ENCODE data around the gene PSMG3. TPM values are rescaled to one million over a fixed set of nuclear protein-coding genes. Genes with fewer than 3 reads are reported as not detected.
A peak's percentile ranks its signal among the peaks of the same experiment; 100 is the strongest.

PSMG3 gene, protein sequence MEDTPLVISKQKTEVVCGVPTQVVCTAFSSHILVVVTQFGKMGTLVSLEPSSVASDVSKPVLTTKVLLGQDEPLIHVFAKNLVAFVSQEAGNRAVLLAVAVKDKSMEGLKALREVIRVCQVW
- total RNA-seq (2014; rRNA removed; shearing (Covaris generic); ENCODE audit: low replicate concordance), result 29.9 and 70.4 TPM in 2 replicates

DNA sequence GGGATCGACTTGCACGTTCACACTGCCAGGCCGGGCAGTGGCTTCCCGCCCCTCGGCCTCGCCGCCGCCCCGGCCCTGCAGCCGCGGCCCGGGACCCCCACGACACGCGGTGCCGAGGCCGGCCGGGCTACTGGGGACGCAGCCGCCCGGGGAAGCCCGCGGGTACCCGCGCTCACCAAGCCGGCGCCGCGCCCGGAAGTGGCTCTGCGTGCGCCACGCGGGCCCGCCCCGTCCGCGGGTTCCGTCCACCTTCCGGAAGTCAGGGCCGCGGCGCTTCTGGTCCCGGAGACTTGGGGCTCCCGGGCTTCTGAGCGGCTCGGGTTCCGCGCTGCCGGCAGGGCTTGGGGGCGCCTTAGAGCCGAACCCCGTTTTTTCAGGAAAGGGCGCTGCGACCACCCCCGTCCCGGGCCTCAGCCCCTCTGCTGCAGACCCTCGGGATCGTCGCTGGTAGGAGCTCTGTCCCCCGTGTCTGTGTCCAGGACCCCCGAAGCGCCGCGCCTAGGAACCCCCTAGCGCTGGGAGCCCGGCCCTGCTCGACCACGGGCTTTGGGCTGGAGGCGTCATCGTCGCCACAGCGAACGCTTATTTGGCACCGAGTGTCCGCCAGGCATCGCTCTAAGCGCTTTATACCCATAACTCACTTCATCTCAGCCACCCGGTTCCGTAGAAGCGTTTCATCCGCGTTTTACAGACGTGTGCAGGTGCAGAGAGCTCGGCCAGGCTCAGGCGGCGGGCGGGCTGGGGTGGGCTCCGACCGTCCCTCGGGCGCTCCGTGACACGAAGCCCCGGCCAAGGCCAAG is at the start of gene PSMG3:
PSMG3 (minus strand) TSS at position 200 of the 800 bp plus-strand sequence. CDS start 693 bp downstream, outside the sequence.
- Histone ChIP-seq H3K9me2 (replicated peaks; ENCODE audit: insufficient read depth, low read length) (no peaks in the 10 kb centered on the region), H3K27ac (ENCODE audit: low read length) (peak within 1 kb of the TSS; percentile 78), H3K4me2 (ENCODE audit: low read depth, low read length, poor library complexity, severe bottlenecking) (peak within 1 kb of the TSS; percentile 77), H3K4me1 (ENCODE audit: low read length) (peaks cover 18% of the 10 kb centered on the region), H3K27me3 (ENCODE audit: low read length) (no peaks in the 10 kb centered on the region), H3K9me3 (ENCODE audit: low read length) (no peaks in the 10 kb centered on the region), H3K4me3 (ENCODE audit: low read length) (peak within 1 kb of the TSS; percentile 99), H3K9ac (ENCODE audit: low read length) (peak within 1 kb of the TSS; percentile 97), H3K79me2 (ENCODE audit: low read length) (peaks cover 15% of the 10 kb centered on the region), H4K20me1 (ENCODE audit: insufficient read depth, low read depth, low read length) (no peaks in the 10 kb centered on the region), H3K36me3 (ENCODE audit: insufficient read depth, low read length) (no peaks in the 10 kb centered on the region), H2AFZ (ENCODE audit: low read length) (peak within 1 kb of the TSS; percentile 99)
- peak; percentile 97 for DNase-seq

DNA sequence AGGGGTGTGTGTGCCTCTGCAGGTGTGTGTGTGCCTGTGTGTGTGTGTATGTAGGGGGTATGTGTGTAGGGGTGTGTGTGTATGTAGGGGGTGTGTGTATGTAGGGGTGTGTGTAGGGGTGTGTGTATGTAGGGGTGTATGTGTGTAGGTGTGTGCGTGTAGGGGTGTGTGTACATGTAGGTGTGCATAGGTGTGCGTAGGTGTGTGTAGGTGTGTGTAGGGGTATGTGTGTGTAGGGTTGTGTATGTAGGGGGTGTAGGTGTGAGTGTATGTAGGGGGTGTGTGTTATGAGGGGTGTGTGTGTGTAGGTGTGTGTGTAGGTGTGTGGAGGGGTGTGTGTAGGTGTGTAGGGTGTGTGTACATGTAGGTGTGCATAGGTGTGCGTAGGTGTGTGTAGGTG is 48.6 kb upstream of the PSMG3 start:
- Histone ChIP-seq H3K27ac (ENCODE audit: low read length) (no peak overlapping the region), H4K20me1 (ENCODE audit: insufficient read depth, low read depth, low read length) (no peaks in the 10 kb centered on the region), H3K36me3 (ENCODE audit: insufficient read depth, low read length) (no peaks in the 10 kb centered on the region), H3K4me3 (ENCODE audit: low read length) (no peak overlapping the region), H3K4me2 (ENCODE audit: low read depth, low read length, poor library complexity, severe bottlenecking) (no peak overlapping the region), H3K9me2 (replicated peaks; ENCODE audit: insufficient read depth, low read length) (no peaks in the 10 kb centered on the region), H3K4me1 (ENCODE audit: low read length) (no peaks in the 10 kb centered on the region), H3K27me3 (ENCODE audit: low read length) (no peaks in the 10 kb centered on the region), H3K9me3 (ENCODE audit: low read length) (no peaks in the 10 kb centered on the region), H3K79me2 (ENCODE audit: low read length) (no peaks in the 10 kb centered on the region), H2AFZ (ENCODE audit: low read length) (no peak overlapping the region), H3K9ac (ENCODE audit: low read length) (no peak overlapping the region)
- no peak for DNase-seq

DNA sequence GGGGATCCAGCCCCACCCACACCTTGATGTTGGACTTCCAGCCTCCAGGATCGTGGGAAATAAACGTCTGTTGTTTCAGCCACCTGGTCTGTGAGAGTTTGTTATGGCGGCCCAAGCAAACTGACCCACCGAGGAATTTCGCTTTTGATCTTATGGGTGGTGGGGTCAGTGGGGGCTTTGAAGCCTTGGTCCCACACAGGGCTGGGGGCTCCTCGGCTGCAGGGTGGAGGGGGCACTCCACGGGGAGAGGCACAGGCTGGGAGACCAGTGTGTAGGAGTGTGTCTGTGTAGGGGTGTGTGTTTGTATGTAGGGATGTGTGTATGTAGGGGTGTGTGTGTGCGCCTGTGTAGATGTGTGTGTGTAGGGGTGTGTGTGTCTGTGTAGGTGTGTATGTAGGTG is 48.1 kb upstream of the PSMG3 start:
- no peak for DNase-seq
- Histone ChIP-seq H3K4me1 (ENCODE audit: low read length) (no peaks in the 10 kb centered on the region), H3K79me2 (ENCODE audit: low read length) (no peaks in the 10 kb centered on the region), H2AFZ (ENCODE audit: low read length) (no peak overlapping the region), H3K36me3 (ENCODE audit: insufficient read depth, low read length) (no peaks in the 10 kb centered on the region), H3K4me3 (ENCODE audit: low read length) (no peak overlapping the region), H3K9me3 (ENCODE audit: low read length) (no peaks in the 10 kb centered on the region), H3K9me2 (replicated peaks; ENCODE audit: insufficient read depth, low read length) (no peaks in the 10 kb centered on the region), H3K9ac (ENCODE audit: low read length) (no peak overlapping the region), H3K27ac (ENCODE audit: low read length) (no peak overlapping the region), H4K20me1 (ENCODE audit: insufficient read depth, low read depth, low read length) (no peaks in the 10 kb centered on the region), H3K27me3 (ENCODE audit: low read length) (no peaks in the 10 kb centered on the region), H3K4me2 (ENCODE audit: low read depth, low read length, poor library complexity, severe bottlenecking) (no peak overlapping the region)

DNA sequence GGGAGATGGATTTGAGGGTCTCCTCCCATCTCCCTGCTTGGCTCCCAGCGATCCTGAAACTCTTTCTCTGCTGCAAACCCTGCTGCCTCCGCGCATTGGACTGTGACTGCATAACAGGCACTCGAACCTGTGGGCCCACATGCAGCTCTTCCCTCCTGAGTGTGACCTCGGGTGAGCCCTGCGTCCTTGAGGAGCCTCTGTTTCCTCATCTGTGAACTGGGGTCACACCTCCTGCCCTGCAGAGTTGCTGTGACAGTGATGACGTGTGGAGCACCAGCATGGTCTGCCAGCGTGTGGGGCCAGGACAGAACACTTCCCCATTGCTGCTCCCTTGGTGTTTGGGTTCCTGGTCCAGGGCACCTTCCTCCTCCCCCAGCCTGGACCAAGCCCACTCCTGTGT is 46.9 kb upstream of the PSMG3 start:
- Histone ChIP-seq H3K27ac (ENCODE audit: low read length) (no peak overlapping the region), H3K79me2 (ENCODE audit: low read length) (no peaks in the 10 kb centered on the region), H2AFZ (ENCODE audit: low read length) (no peak overlapping the region), H3K4me1 (ENCODE audit: low read length) (no peaks in the 10 kb centered on the region), H3K4me2 (ENCODE audit: low read depth, low read length, poor library complexity, severe bottlenecking) (no peak overlapping the region), H3K9me2 (replicated peaks; ENCODE audit: insufficient read depth, low read length) (no peaks in the 10 kb centered on the region), H3K9me3 (ENCODE audit: low read length) (no peaks in the 10 kb centered on the region), H3K27me3 (ENCODE audit: low read length) (no peaks in the 10 kb centered on the region), H3K9ac (ENCODE audit: low read length) (no peak overlapping the region), H3K36me3 (ENCODE audit: insufficient read depth, low read length) (no peaks in the 10 kb centered on the region), H4K20me1 (ENCODE audit: insufficient read depth, low read depth, low read length) (no peaks in the 10 kb centered on the region), H3K4me3 (ENCODE audit: low read length) (no peak overlapping the region)
- DNase-seq, result no peak

DNA sequence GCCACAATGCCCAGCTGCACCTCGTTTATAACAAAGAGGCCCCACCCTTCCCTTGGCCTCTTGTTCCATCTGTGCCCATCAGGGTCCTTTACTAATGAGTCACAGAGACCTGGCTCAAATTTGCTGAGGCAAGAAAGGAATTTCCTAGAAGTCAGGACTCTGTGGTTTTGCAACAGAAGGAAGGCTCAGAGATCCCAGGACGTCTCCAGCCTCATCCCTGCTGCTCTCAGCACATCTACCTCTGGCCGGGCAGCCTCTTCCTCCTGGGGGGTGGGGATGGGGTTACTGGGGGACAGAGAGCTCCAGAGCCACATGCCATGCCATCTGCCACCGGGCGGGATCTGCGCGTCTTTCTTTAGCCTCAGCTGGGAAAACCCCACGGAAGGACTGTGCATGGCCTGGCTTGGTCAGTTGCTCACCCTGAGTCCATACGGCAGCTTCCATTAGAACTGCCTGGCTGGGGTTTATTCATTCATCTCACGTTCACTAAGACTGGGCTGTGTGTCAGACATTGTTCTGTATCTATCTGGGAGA is 41.9 kb upstream of the PSMG3 start:
- Histone ChIP-seq H3K4me2 (ENCODE audit: low read depth, low read length, poor library complexity, severe bottlenecking) (no peak overlapping the region), H3K27me3 (ENCODE audit: low read length) (no peaks in the 10 kb centered on the region), H3K36me3 (ENCODE audit: insufficient read depth, low read length) (no peaks in the 10 kb centered on the region), H4K20me1 (ENCODE audit: insufficient read depth, low read depth, low read length) (no peaks in the 10 kb centered on the region), H3K27ac (ENCODE audit: low read length) (no peak overlapping the region), H3K4me3 (ENCODE audit: low read length) (no peak overlapping the region), H3K9ac (ENCODE audit: low read length) (no peak overlapping the region), H3K4me1 (ENCODE audit: low read length) (no peaks in the 10 kb centered on the region), H3K9me3 (ENCODE audit: low read length) (no peaks in the 10 kb centered on the region), H3K79me2 (ENCODE audit: low read length) (no peaks in the 10 kb centered on the region), H3K9me2 (replicated peaks; ENCODE audit: insufficient read depth, low read length) (no peaks in the 10 kb centered on the region), H2AFZ (ENCODE audit: low read length) (no peak overlapping the region)
- no peak for DNase-seq

DNA sequence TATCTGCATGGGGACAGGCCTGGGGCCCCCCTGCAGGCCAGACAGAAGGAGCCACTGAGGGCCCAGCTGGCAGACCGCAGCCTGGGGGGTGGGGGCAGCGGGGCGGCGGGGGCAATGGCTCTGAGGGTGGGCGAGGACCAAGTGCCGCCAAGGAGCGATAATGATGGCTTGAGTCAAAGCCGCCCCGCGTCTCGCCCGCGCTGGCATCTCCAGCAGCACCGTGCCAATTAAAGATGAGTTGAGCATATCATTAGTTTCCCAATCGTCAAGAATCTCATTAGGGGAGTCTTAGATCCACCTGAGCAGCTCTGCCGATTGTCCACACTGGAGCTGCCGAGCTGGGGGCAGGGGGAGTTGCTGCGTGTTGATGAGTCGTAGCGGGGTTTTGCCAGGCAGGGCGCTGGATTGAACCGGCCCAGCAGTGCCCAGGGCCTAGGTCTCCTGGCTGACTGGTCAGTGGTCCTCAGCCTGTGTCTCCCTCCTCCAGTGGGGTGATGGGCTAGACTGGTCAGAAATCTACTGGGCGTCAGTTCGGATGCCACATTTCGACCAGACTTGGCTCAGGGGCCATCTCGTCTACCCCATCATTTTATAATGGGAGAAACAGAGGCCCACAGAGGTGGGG is 41.0 kb upstream of the PSMG3 start:
- Histone ChIP-seq H4K20me1 (ENCODE audit: insufficient read depth, low read depth, low read length) (no peaks in the 10 kb centered on the region), H3K9ac (ENCODE audit: low read length) (no peak overlapping the region), H2AFZ (ENCODE audit: low read length) (no peak overlapping the region), H3K9me2 (replicated peaks; ENCODE audit: insufficient read depth, low read length) (no peaks in the 10 kb centered on the region), H3K9me3 (ENCODE audit: low read length) (no peaks in the 10 kb centered on the region), H3K4me3 (ENCODE audit: low read length) (no peak overlapping the region), H3K4me1 (ENCODE audit: low read length) (no peaks in the 10 kb centered on the region), H3K79me2 (ENCODE audit: low read length) (no peaks in the 10 kb centered on the region), H3K4me2 (ENCODE audit: low read depth, low read length, poor library complexity, severe bottlenecking) (no peak overlapping the region), H3K27me3 (ENCODE audit: low read length) (no peaks in the 10 kb centered on the region), H3K27ac (ENCODE audit: low read length) (no peak overlapping the region), H3K36me3 (ENCODE audit: insufficient read depth, low read length) (no peaks in the 10 kb centered on the region)
- no peak for DNase-seq

DNA sequence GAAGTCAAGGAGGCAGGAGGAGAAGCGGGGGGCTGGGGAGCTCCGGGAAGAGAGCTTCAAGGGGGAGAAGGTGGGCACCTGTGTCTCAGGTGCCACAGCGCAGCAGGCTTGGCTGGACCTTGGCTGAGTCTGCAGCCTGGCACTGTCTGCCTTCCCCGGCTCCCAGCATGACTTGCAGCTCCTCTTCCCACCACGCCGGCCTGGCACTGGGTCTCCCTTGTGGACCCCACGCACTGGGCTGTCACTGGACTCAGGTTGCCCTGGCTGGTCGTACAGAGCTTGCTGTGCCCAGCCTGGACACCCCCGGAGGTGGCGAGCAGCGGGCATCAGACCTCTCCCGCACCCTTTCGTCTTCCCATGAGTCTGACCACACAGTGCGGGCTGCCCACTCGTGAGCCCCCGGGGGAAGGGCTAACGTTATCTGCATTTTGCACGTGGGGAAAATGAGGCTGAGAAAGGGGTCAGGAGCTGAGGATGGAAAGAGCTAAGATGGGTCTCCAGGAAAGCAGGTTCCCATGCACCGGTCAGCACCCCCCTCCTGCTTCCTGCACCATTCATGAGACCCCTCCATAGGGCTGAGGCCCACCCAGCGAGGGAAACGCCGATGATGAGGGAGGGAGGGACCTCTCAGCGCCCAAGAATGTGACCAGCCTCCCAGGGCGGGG is 40.3 kb upstream of the PSMG3 start:
- Histone ChIP-seq H3K27me3 (ENCODE audit: low read length) (no peaks in the 10 kb centered on the region), H2AFZ (ENCODE audit: low read length) (no peak overlapping the region), H3K4me2 (ENCODE audit: low read depth, low read length, poor library complexity, severe bottlenecking) (no peak overlapping the region), H3K27ac (ENCODE audit: low read length) (no peak overlapping the region), H3K79me2 (ENCODE audit: low read length) (no peaks in the 10 kb centered on the region), H3K9ac (ENCODE audit: low read length) (no peak overlapping the region), H3K9me3 (ENCODE audit: low read length) (no peaks in the 10 kb centered on the region), H3K4me3 (ENCODE audit: low read length) (no peak overlapping the region), H3K36me3 (ENCODE audit: insufficient read depth, low read length) (no peaks in the 10 kb centered on the region), H3K9me2 (replicated peaks; ENCODE audit: insufficient read depth, low read length) (no peaks in the 10 kb centered on the region), H3K4me1 (ENCODE audit: low read length) (no peaks in the 10 kb centered on the region), H4K20me1 (ENCODE audit: insufficient read depth, low read depth, low read length) (no peaks in the 10 kb centered on the region)
- DNase-seq, result no peak

DNA sequence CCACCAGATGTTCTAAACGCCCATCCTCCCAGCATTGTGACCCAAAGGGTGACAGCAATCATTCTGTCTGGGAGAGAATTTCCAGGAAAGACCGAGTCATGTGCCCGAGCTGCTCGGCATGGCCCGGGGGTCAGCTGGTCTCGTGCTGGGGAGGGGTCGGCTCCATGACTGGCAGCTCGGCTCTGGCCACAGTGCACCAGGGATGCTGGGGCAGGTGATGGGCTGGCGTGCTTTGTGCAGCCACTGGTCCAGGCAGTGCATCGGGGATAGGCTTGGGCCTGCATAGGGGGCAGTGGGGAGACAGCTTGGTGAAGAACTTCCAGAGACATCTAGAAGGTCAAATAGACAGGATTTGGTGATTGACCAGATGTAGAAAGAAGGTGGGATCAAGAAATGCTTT is 39.2 kb upstream of the PSMG3 start:
- no peaks in the 10 kb centered on the region for H4K20me1 ChIP-seq (ENCODE audit: insufficient read depth, low read depth, low read length)
- no peak overlapping the region for H3K9ac ChIP-seq (ENCODE audit: low read length)
- no peaks in the 10 kb centered on the region for H3K9me2 ChIP-seq (replicated peaks; ENCODE audit: insufficient read depth, low read length)
- no peaks in the 10 kb centered on the region for H3K36me3 ChIP-seq (ENCODE audit: insufficient read depth, low read length)
- no peaks in the 10 kb centered on the region for H3K79me2 ChIP-seq (ENCODE audit: low read length)
- no peaks in the 10 kb centered on the region for H3K27me3 ChIP-seq (ENCODE audit: low read length)
- no peak overlapping the region for H3K27ac ChIP-seq (ENCODE audit: low read length)
- no peak for DNase-seq
- no peak overlapping the region for H2AFZ ChIP-seq (ENCODE audit: low read length)
- no peak overlapping the region for H3K4me2 ChIP-seq (ENCODE audit: low read depth, low read length, poor library complexity, severe bottlenecking)
- H3K9me3 ChIP-seq (ENCODE audit: low read length), result no peaks in the 10 kb centered on the region
- H3K4me3 ChIP-seq (ENCODE audit: low read length), result no peak overlapping the region
- H3K4me1 ChIP-seq (ENCODE audit: low read length), result no peaks in the 10 kb centered on the region

Measured in Karpas-422 (cell line).